HG02970 (cell line): ENCODE results near the gene MMP27.

Source experiments
- ATAC-seq: cut with Tn5 transposase; IDR thresholded peaks from one replicate; pipeline ENCODE4 v1.9.1; 2021; ENCODE audit warnings: mild to moderate bottlenecking, moderate library complexity, moderate number of reproducible peaks; ENCODE audit not compliant: unreplicated experiment, low FRiP score

MMP27 gene

GRCh38 chr11:102704841-102705240 lies 728 bp downstream of the MMP27 start:
- ATAC-seq, result no peak

GRCh38 chr11:102703826-102704493 lies 1.6 kb downstream of the MMP27 start:
- ATAC-seq, result no peak

- no peak for ATAC-seq
These were observed 10.4 kb downstream of the MMP27 start for GRCh38 chr11:102695201-102695600.

GRCh38 chr11:102685754-102686153 lies 19.8 kb downstream of the MMP27 start:
- no peak for ATAC-seq

GRCh38 chr11:102685338-102685737 lies 20.2 kb downstream of the MMP27 start:
- ATAC-seq, result no peak

GRCh38 chr11:102683277-102683676 lies 22.3 kb downstream of the MMP27 start:
- ATAC-seq, result no peak

- ATAC-seq, result no peak
These were observed 24.6 kb downstream of the MMP27 start for GRCh38 chr11:102680945-102681344.

- ATAC-seq, result no peak
These were observed 27.5 kb downstream of the MMP27 start for GRCh38 chr11:102678022-102678421.

GRCh38 chr11:102676084-102676483 lies 29.5 kb downstream of the MMP27 start:
- ATAC-seq, result no peak

- no peak for ATAC-seq
These were observed 35.9 kb downstream of the MMP27 start for GRCh38 chr11:102669664-102670063.

- peak; percentile 47 for ATAC-seq
These were observed 39.1 kb downstream of the MMP27 start for GRCh38 chr11:102666331-102666957.

GRCh38 chr11:102664001-102664752 lies 41.4 kb downstream of the MMP27 start:
- ATAC-seq, result no peak

GRCh38 chr11:102662607-102663006 lies 43.0 kb downstream of the MMP27 start:
- no peak for ATAC-seq

GRCh38 chr11:102661040-102661439 lies 44.5 kb downstream of the MMP27 start:
- ATAC-seq, result no peak

- ATAC-seq, result no peak
These were observed 49.0 kb downstream of the MMP27 start for GRCh38 chr11:102656528-102656927.

GRCh38 chr11:102655547-102655946 lies 50.0 kb downstream of the MMP27 start:
- ATAC-seq, result no peak

- no peak for ATAC-seq
These were observed 50.8 kb downstream of the MMP27 start for GRCh38 chr11:102654761-102655160.

- no peak for ATAC-seq
These were observed 51.8 kb downstream of the MMP27 start for GRCh38 chr11:102653744-102654291.

GRCh38 chr11:102647430-102647829 lies 58.1 kb downstream of the MMP27 start:
- ATAC-seq, result no peak

GRCh38 chr11:102643941-102644340 lies 61.6 kb downstream of the MMP27 start:
- ATAC-seq, result no peak
